SIG-M5 (cell line): Measurements from ENCODE around the gene TCEAL1.
"Not testable (repeated sequence)": the region's sequence is repeated elsewhere in the genome, so short reads cannot be mapped to it uniquely, and the experiment has no call there.

ENCODE experiments used
- DNase-seq: peaks from one replicate; lab custom pipeline; 2025; lab: John Stamatoyannopoulos, UW

TCEAL1 gene

GRCh38 chrX:103628386-103629317, at the start of gene TCEAL1:
Gene TCEAL1, plus strand, starts transcription at chrX:103628975. Its CDS starts 942 bp downstream, at chrX:103629917.
- DNase-seq: no peak

- DNase-seq: no peak
These were observed 44.2 kb upstream of the TCEAL1 start for GRCh38 chrX:103584596-103584995.

GRCh38 chrX:103585411-103586313, 43.1 kb upstream of the TCEAL1 start, which contains the start of gene TCEAL4:
Gene TCEAL4, plus strand, starts transcription at chrX:103585515. Its CDS starts 1,161 bp downstream, at chrX:103586676.
- no peak for DNase-seq

- no peak for DNase-seq
These were observed 42.5 kb upstream of the TCEAL1 start for GRCh38 chrX:103586314-103586646.

GRCh38 chrX:103586659-103587058, 42.1 kb upstream of the TCEAL1 start:
- no peak for DNase-seq

- not testable (repeated sequence) for DNase-seq
These were observed 36.5 kb upstream of the TCEAL1 start for GRCh38 chrX:103592295-103592694.

- not testable (repeated sequence) for DNase-seq
These were observed 33.6 kb upstream of the TCEAL1 start for GRCh38 chrX:103595202-103595601.

- no peak for DNase-seq
These were observed 21.1 kb upstream of the TCEAL1 start, which contains the start of gene TCEAL3 for GRCh38 chrX:103607364-103608305. Gene TCEAL3, plus strand, starts transcription at chrX:103607963. Its CDS starts 1,102 bp downstream, at chrX:103609065.

- DNase-seq: no peak
These were observed 20.3 kb upstream of the TCEAL1 start for GRCh38 chrX:103608306-103608963.

GRCh38 chrX:103610282-103610681, 18.5 kb upstream of the TCEAL1 start:
- no peak for DNase-seq

- DNase-seq: no peak
These were observed 15.3 kb upstream of the TCEAL1 start for GRCh38 chrX:103613362-103613890.

GRCh38 chrX:103614999-103615398, 13.8 kb upstream of the TCEAL1 start:
- DNase-seq: no peak

- no peak for DNase-seq
These were observed 12.9 kb upstream of the TCEAL1 start for GRCh38 chrX:103615781-103616371.

- DNase-seq: no peak
These were observed 12.0 kb upstream of the TCEAL1 start for GRCh38 chrX:103616676-103617186.

- DNase-seq: no peak
These were observed 4.7 kb upstream of the TCEAL1 start for GRCh38 chrX:103624111-103624510.

- DNase-seq: peak; percentile 0
These were observed 1.9 kb upstream of the TCEAL1 start for GRCh38 chrX:103626855-103627254.

- DNase-seq: no peak
These were observed 769 bp downstream of the TCEAL1 start for GRCh38 chrX:103629318-103630170.

- no peak for DNase-seq
These were observed 1.4 kb downstream of the TCEAL1 start for GRCh38 chrX:103630171-103630511.

GRCh38 chrX:103631145-103631544, 2.4 kb downstream of the TCEAL1 start:
- no peak for DNase-seq
